HG02798 (cell line): ENCODE results near the gene LYG1.
A peak's percentile ranks its signal among the peaks of the same experiment; 100 is the strongest.
"Not testable (repeated sequence)": the region's sequence is repeated elsewhere in the genome, so short reads cannot be mapped to it uniquely, and the experiment has no call there.

Experiments used
- ATAC-seq: cut with Tn5 transposase; IDR thresholded peaks from one replicate; pipeline ENCODE4 v1.9.1; 2021; ENCODE audit warnings: mild to moderate bottlenecking; ENCODE audit not compliant: unreplicated experiment, poor library complexity

Gene LYG1

DNA sequence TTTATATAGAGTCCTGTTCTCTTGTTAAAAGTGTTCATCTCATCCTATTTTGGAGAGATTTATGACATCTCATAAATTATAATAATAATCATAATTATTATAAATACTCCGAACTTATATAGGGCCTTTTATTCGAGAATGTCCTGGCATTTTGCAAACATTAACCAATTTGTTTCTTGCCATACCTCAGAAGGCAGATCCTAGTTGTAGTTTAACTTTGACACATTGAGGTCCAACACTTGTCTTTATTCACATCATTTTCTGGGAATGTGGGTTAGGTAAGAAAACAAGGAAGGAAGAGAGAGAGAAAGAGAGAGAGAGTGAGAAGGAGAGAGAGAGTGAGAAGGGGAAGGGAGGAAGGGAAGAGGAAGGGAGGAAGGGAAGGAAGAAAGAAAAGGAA lies at the start of gene LYG1:
Gene LYG1 (minus strand): TSS at position 101 of the 400 bp plus-strand sequence. CDS start 5,527 bp downstream, outside the sequence.
- not testable (repeated sequence) for ATAC-seq

DNA sequence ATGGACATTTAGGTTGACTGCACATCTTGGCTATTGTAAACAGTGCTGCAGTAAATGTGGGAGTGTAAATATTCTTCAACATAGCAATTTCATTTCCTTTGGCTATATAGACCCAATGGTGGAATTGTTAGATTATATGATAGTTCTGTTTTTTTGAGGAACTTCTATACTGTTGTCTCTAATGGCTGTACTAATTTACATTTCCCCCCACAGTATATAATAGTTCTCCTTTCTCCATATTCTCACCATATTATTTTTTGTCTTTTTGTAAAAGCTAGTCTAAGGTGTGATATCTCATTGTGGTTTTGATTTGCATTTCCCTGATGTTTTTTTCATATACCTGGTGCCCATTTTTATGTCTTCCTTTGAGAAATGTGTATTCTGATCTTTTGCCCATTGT lies 49.2 kb upstream of the LYG1 start:
- no peak for ATAC-seq

DNA sequence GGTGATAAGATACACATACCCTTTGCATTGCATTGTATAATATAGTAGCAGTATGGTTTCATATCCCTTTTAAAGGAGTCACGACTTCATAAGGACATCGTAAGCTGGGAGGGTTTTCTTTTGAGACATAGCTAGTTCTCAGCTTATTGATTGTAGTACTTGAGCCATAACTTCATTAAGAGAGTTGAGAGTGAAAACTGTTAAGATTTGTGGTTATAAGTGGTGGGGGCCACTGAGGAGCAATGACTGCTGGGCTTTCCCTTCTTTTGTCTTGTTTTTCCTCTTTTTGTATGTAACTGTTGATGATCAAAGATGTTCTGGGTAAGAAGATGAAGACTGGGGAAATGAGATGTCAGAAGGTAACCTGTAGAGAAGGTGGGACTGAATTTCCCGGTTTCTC lies 47.2 kb upstream of the LYG1 start:
- no peak for ATAC-seq

DNA sequence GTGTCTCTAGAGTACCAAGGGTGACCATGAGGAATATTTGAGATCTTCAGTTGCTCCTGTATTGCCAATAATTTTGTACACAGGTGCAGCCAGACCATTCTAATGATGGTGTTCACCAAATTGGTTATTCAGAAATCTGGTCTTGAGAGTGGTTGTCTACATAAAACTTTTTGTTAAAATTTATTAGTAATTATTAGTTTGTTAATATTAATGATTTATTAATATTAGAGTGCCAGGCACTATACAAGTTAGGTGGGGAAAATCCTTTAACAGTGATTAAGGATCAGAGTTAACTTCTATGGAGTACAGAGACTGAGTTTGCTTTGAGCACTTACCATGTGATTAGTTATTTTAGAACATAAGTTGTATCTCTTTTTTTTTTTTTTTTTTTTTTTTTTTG lies 45.2 kb upstream of the LYG1 start:
- ATAC-seq = no peak

DNA sequence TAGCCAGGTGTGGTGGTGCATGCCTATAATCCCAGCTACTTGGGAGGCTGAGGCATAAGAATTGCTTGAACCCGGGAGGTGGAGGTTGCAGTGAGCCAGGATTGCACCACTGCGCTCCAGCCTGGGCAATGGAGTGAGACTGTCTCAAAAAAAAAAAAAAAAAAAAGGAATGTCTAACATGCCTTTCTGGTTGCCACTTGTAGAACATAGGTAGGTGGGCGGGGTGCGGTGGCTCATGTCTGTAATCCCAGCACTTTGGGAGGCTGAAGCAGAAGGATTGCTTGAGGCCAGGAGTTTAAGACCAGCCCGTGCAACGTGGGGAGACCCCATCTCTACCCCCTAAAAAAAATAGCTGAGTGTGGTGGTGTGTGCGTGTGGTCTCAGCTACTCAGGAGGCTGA lies 44.4 kb upstream of the LYG1 start:
- not testable (repeated sequence) for ATAC-seq

DNA sequence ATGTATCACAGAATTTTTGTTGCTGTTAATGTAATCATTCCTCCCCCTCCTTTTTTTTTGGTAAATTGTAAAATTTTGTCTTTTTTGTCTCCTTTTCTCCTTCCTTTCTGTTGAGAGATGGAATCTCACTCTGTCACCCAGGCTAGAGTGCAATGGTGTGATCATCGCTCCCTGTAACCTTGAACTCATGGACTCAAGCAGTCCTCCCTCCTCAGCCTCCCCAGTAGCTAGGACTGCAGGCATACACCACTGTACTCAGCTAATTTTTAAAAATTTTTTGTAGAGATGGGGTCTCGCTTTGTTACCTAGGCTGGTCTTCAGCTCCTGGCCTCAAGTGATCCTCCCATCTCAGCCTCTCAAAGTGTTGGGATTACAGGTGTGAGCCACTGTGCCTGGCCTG lies 41.5 kb upstream of the LYG1 start:
- no peak for ATAC-seq

DNA sequence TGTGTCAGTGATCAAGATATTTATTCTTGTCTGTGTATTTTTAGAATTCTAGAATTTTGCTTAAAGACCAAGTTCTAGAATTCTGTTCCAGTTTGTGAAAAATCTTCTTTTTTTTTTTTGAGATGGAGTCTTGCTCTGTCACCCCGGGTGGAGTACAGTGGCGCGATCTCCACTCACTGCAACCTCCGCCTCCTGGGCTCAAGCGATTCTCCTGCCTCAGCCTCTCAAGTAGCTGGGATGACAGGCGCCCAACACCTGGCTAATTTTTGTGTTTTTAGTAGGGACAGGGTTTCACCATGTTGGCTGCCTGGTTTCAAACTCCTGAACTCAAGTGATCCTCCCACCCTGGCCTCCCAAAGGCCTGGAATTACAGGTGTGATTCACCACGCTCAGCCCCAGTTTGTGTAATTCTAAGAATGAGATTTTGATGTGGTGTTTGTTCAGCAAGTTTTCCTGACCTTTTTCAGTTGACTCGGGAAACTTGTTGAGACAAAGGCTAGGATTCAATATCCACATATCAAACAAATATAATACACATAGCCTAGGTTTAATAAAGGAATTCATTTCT lies 39.8 kb upstream of the LYG1 start:
- ATAC-seq = no peak

DNA sequence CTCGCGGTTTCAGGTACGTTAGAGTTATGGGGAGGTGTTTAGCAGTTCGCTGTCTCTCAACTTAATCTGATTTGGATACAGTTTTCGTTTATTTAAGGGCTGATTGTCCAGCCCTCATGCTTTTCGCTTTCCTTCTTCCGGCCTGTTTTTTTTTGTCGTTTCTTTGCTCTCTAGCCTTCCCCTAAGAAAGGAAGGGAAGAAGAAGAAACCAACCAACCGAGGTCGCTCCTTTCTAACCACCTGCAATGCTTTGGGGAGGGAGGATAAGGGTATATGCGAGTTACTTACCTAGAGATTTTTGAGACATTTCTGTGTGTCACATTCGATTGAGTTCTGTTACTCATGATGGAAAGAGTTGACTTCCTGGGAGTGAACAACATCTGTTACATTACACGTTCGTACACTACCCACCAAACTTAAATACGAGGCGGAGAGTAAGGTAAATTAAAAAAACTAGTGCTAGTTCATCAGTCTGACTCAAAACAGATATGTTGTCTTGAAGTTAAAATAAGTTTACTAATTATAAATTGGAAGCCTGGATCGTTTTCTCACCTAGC lies 37.1 kb upstream of the LYG1 start:
- no peak for ATAC-seq

DNA sequence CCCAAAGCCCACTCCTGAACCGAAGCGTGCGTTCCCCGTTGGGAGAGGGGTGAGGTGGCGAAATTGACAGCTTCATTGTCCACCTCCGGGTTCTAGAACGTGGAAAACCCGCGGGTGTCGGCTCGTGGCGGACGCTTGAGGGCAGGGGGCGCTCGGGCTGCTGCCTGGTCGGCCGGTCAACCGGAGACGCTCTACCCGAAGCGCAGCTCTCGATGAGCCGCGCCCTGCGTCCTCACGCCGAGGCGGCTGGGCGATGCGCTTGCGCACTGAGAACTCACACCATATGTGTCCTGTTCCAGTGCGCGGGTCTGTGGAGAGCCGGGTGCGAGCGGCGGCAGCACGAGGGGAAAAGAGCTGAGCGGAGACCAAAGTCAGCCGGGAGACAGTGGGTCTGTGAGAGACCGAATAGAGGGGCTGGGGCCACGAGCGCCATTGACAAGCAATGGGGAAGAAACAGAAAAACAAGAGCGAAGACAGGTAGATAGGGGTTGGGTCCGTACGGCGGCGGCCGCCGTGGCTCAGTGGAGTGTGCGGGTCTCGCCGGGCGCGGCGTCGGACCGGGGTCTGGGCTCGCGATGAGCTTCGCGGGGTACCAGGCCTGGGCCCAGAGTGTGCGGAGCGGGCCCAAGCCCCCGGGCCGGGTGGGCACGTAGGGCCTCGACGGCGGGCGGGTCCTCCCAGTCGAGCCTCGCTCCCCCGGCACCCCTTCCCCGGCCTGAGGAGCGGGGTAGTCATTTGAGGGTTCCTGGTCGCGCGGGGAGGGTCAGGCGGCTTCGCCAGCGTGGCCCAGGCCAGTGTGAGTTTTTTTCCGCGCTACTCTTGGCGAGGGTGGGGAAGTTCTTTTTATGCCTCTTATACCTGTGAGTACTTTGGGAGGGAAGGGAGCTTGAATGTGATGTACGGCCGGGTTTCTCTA lies 36.4 kb upstream of the LYG1 start, which contains the start of gene EIF5B:
Gene EIF5B (plus strand): TSS at position 277 of the 916 bp plus-strand sequence. CDS start 166 bp downstream, at position 443.
- peak; percentile 72 for ATAC-seq

DNA sequence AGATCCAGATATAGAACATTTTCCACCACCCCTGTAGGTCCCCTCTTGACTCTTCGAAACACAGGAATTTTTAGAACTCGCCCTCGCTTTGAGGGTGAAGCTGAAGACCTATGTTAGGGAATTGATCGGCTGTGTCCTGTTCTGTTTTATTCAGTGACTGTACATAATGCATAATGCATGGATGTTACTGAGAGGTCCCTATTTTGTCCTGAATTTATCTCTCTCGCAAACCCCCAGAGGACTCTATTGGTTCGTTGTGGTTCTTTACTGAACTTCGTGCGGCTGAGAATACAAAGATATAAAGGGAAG lies 35.8 kb upstream of the LYG1 start:
- peak; percentile 2 for ATAC-seq

DNA sequence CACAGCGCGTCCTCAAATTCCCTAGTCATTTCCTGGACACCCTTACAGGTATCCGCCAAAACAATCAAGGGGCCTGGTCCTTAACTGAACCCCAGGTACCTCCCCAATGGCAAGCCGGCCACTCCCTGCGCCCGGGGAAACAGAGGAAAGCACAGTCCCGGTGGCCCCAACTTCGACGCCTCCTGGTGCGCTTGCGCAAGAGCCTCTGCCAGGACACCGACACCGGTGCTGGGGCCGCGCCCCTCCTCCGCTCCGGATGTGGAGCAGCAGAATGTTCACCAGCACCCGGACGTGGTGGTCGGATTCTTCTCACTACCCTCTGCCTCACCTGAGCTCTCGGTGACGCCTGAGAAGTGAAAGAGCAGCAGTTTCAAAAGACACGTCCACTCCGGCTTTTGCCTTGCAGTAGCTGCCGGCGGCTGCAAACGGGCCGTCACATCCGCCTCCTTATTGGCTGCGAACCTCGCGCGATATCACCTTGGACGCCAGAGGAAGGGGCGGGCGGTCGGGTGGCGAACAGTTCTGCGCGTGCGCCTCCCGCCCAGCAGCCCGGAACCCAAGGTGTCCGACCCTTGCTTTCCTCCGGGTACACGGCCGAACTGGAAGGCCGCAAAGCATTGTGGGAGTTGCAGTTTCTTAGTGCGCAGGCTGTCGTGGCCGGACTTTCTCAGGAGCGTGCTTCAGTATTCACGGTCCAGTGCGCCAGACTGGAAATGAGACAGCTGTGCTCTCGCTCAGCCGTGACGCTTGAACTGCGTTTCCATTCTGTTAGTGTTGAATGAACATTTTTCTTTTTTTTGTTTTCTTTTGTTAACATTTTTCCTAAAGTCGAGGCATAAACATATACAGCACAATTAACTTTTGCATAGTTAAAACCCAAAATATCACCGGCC lies 35.2 kb upstream of the LYG1 start, which contains the start of gene TXNDC9:
Gene TXNDC9 (minus strand): TSS at position 423 of the 893 bp plus-strand sequence. CDS start 3,123 bp downstream, outside the sequence.
- ATAC-seq = peak; percentile 82

DNA sequence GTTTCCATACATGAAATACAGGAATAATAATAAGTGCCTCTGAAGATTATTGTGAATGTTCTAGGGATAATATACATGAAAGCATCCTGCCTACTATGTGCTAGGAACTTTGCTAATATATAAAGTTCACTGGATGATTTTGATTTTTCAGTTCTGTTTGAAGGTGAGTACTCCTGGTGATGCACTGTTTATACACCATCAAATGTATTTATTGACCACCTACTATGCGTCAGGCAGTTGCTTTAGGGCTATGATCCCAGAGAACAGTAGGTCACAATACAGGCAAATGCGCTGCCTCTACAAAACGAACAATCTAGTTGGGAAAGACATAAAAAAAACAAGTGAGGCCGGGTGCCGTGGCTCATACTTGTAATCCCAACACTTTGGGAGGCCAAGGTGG lies 24.4 kb upstream of the LYG1 start:
- ATAC-seq = no peak

DNA sequence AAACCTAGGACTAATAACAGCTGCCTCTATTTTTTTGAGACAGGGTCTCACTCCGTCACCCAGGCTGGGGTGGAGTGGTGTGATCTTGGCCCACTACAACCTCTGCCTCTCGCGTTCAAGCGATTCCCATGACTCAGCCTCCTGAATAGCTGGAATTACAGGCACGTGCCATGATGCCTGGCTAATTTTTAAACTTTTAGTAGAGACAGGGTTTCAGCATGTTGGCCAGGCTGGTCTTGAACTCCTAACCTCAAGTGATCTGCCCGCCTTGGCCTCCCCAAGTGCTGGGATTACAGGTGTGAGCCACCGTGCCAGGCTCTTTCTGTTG lies 16.8 kb upstream of the LYG1 start:
- not testable (repeated sequence) for ATAC-seq

DNA sequence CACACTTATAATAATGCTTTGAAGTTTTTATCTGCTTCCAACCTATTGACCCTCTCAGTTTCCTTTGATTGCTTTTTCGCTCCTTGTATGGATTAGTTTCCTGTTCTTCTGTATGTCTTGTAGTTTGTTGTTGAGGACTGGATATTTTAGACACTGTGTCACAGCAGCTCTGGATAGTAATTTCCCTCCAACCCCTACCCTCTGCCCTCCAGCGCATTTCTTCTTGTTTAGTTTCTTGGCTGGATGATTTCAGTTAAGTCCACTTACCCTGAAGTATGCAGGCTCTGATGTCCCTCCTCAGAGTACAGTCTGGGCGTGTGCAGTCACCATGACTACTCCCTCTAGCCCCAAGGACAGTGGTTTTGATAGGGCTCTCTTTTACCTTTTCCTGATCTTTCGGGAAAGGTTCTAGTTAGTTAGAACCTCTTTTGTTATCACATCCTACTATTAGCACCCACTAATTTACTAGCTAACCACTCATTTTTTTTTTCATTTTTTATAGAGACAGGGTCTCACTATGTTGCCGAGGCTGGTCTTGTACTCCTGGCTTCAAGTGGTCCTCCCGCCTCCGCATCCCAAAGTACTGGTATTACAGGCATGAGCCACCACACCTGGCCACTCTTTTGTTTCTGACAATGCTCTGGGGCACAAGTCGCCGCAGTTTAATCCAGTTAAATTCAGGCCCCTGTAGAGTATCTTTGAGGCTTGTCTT lies 16.3 kb upstream of the LYG1 start:
- no peak for ATAC-seq

DNA sequence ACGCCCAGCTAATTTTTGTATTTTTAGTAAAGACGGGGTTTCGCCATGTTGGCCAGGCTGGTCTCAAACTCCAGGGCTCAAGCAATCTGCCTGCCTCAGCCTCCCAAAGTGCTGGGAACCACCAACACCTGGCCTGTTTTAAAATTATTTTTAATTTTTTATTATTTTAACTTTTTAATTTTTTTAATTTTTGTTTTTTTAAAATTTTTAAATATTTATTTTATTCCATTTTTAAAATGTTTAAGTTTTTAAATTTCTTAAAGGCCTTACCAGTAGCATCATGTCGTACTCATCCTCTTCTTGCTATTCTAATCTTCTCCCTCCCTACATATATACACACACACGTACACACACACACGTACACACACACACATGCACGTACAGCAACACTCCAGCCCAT lies 1.4 kb downstream of the LYG1 start:
- ATAC-seq = no peak

DNA sequence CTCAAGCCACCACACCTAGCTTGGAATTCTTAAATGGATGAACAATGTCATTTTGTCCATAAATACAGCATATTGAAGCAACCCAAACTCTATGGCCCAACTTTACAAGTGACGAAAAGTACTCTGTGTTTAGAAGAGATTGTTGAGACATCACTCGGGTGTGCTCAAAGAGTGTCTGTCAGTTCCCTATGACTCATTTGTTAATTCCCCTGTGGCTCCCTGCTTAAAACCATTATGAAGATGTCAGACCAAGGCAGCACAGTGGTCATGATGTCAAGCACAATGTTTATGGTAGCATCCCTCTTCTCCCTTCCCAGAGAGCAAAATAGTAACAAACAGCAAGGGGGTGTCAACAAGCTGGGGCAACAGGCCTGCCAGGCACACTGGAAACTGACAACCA lies 3.0 kb downstream of the LYG1 start:
- ATAC-seq = no peak

DNA sequence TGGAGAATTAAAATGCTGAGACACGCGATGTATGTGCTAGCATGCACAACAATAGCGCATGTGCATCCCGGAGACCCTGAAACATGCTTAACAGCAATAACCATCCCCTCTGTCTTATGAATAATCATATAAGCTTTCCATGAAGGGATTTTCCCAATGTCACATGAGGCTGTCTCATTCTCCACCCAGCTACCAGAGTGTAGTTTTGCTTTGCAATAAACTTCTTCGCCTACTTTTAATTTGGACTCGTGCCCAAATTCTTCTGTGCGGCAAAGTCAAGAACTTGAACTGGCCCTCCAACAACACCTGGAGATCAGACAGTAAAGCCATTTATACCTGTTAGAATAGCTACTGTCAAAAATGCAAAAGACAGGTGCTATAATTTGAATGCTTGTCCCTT lies 15.5 kb downstream of the LYG1 start:
- no peak for ATAC-seq

DNA sequence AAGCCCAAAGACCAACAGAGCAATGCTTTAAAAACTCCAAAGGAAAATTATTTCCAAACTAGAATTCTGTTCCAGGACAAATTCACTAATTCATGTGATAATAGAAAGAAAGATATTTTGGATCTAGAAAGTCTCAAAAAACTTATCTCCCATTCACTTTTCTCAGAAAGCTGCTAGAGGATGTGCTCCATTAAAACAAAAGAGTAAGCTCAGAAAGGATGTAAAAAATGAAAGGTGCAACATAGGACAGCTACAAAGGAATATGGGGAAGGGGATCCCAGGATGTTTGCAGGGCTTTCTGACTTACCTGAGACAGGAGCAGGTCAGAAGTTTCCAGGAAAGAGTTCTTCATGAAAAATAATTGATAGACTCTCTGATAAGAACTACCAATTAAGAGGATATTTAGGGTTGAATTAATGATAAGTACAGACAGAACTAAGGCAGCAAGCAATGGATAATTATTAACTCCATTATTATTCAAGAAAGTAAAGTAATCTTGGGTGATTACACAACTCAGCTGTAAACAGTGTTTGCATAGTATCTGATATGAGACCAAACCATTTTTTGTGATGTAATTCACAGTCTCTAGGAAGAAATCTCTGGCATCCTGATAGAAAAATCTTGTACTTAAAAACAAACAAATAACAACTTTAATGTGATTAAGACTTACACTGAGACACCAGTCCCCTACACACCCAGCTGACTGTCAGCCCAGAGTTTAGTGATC lies 20.9 kb downstream of the LYG1 start:
- no peak for ATAC-seq

DNA sequence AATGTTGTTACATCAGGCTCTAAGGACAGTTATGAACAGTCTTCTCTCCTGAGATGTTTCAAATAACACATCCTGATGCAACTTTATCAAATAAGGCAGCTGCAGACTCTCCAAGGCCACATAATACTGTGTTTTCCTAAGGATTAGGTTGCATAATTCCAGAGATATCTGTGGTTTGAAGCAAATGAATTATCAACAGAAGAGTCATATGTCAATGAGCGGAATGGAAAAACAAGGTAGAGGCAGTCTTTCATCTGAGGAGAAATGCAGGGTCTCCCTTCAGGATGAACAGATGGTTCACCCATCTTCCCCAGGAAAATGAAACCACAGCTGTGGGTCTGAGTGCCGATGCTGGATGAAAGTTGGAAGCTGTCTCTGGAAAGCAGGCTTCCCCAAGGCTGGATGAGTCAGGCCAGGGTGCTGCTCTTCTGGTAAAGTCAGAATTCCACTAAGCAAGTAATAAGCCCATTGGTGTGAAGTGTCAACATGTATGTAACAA lies 22.2 kb downstream of the LYG1 start:
- no peak for ATAC-seq
